Hepatocyte (in vitro differentiated cells): ENCODE results near the gene CBX2.

Experiments
- EZH2 ChIP-seq: fragments of 200-600 bp; sonication (generic); IDR thresholded peaks from 2 replicates; pipeline ENCODE4 v1.6.1; 2016; ENCODE audit warnings: antibody characterized with exemption, mild to moderate bottlenecking, borderline replicate concordance
- EZH2phosphoT487 ChIP-seq: fragments of 200-600 bp; sonication (generic); IDR thresholded peaks from one replicate; pipeline ENCODE4 v1.6.1; 2018; ENCODE audit warnings: antibody characterized with exemption, mild to moderate bottlenecking, low read depth, moderate library complexity; ENCODE audit not compliant: unreplicated experiment, severe bottlenecking
- TF ChIP-seq, protein P1 (sequence below): fragments of 200-600 bp; sonication (generic); IDR thresholded peaks from 2 replicates; pipeline ENCODE4 v1.5.1; 2016; ENCODE audit warnings: antibody characterized with exemption, mild to moderate bottlenecking; ENCODE audit not compliant: poor library complexity

DNA sequence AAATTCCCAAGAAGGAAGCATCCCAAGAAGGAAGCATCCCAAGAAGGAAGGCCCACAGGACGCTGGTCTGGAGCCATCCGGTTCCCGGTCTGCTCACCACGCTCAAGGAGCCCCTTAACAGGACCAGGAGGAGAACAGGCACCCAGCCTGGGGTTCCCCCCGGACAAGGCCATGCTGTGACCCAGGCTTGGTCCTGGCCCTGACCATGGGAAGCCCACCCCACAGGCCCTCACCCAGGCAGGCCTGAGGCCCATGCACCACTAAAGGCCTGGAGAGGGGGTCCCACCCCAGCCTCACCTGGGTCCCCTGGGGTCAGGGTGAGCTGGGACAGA is 47.5 kb upstream of the CBX2 start:
- TF ChIP-seq, protein P1, sequence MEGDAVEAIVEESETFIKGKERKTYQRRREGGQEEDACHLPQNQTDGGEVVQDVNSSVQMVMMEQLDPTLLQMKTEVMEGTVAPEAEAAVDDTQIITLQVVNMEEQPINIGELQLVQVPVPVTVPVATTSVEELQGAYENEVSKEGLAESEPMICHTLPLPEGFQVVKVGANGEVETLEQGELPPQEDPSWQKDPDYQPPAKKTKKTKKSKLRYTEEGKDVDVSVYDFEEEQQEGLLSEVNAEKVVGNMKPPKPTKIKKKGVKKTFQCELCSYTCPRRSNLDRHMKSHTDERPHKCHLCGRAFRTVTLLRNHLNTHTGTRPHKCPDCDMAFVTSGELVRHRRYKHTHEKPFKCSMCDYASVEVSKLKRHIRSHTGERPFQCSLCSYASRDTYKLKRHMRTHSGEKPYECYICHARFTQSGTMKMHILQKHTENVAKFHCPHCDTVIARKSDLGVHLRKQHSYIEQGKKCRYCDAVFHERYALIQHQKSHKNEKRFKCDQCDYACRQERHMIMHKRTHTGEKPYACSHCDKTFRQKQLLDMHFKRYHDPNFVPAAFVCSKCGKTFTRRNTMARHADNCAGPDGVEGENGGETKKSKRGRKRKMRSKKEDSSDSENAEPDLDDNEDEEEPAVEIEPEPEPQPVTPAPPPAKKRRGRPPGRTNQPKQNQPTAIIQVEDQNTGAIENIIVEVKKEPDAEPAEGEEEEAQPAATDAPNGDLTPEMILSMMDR, result no peak
- TF ChIP-seq EZH2 (no peak), EZH2phosphoT487 (no peak)
